NCI-H1092 treated with DMSO at 0.1 percent for 48 hours (cell line): Measurements from ENCODE around the gene IBA57.

Source experiments
- DNase-seq: peaks from one replicate; lab custom pipeline; 2025; lab: John Stamatoyannopoulos, UW

Gene IBA57

DNA sequence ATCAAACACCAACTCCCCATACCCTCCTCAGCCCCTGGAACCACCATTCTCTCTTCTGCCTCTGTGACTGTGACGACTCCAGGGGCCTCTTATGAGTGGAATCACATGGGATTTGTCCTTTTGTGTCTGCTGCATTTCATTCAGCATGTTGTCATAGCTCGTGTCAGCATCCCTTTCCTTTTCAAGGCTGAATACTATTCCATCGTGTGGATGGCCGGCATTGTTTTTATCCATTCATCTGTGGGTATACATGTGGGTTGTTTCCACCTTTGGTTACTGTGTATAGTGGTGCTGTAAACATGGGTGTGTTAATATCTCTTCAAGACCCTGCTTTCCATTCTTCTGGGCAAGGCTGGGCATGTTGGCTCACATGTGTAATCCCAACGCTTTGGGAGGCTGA, 25.2 kb downstream of the IBA57 start:
- no peak for DNase-seq

DNA sequence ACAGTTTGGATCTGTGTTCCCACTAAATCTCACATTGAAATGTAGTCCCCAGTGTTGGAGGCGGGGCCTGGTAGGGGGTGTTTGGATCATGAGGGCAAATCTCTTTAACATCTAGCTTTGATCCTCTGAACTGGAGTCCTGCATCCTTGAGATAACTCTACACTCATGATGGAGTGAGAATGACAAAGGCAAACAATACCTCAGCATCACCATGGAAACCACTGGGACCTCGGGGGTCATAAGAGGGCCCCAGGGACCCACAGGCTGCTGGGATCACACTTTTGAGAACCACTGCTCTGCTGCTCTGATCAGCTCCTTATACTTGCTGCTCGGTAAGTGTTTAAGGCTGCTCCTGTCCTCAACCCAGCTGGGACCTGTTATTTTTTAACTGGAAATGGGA, 28.8 kb downstream of the IBA57 start:
- DNase-seq: no peak

DNA sequence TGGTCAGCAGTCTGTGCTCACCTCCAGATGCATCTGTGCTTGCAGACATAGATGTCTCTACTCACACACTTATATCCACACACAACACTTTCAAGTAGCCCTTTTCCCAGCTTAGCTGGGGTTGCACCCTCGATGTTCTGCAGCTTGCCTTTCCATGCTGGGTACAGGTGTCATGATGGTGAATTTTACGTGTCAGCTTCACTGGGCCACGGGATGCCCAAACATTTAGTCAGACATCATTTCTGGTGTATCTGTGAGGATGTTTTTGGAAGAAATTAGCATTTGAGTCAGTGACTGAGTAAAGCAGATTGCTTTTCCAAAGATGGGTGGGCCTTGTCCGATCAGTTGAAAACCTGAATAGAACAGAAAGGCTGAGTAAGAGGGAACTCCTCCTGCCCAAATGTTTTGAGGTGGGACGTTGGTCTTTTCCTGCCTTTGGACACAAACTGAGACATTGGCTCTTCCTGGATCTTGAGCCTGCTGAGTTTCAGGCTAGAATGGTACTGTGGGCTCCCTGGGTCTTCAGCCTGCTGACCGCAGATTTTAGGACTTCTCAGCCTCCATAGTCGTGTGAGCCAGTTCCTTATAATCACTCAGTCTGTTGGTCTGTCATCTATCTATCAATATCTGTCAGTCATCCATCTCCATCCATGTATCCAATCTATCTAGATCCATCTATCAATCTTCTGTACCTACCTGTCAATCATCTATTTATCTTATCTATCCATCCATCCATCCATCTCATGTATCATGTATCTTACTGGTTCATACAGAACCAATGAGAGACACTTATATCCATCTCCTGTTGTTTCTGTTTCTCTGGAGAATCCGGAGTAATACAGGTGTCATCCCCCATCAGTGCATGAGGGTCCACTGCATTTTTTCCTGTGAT, 29.6 kb downstream of the IBA57 start:
- DNase-seq: no peak

DNA sequence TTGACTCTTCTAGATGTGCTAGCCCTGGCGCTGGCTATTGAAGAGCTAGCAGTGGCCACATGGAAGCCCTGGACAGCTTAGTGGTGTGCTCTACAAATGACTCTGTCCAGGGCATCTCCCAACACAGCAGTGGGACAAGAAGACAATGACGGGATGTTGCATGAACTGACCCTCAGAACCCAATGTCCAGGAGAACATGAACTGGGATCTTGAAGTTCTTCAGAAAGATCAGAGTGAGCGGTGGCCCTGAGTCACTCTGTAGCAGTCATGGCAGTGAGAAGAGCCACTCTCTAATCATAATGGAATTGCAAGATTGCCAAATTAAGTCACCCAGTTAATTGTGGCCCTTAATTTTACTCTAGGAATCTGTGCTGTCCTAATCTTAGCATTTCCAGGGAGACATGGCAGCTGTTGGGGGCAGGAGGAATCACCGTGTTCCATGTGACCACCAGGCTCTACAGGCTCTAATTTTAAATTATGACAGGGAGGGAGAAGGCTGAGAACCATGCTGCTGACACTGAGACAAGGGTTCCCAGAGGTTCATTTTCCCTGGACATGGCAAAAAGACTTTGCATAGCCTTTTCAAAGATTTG, 32.0 kb downstream of the IBA57 start:
- no peak for DNase-seq

DNA sequence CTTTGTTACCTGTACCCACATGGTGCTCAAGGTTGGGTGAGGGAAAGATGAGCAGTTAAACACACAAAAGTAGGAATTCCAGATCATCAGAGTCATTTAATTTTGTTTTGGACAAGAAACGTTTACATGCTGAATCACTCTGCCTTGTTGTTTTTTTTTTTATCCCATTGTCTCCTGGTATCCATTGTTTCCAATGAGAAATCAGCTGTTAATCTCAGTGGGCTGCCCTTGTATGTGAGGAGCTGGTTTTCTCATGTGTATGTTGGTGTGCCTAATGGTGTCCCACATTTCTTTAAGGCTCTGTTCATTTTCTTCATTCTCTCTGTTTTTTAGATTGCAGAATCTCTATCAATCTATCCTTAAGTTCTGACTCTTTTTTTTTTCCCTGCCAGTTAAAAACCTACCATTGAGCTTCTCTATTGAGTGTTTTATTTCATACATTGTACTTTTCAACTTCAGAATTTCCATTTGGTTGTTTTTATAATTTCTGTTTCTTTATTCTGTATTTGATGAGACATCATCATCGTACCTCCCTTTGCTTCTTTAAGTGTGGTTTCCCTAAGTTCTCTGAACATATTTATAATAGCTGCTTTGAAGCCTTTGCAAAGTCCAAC, 33.5 kb downstream of the IBA57 start:
- no peak for DNase-seq

DNA sequence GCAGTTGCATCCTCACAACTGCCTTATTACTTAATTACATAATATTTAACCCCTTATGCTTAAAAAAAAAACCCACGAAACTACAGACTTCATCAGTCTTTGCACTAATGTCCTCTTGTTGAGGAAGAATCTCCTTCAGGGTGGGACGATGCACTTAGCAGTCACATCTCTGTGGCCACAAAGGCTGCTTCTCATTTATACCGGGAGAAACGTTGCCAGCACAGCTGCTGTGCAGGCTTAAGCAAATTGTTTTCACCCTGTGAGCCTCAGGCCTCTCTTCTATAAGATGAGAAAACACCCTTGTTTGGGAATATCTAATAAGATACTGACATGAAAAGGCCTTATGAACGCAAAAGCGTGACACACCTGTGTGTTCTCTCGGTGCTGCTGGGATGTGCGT, 39.4 kb downstream of the IBA57 start:
- peak; percentile 59 for DNase-seq

DNA sequence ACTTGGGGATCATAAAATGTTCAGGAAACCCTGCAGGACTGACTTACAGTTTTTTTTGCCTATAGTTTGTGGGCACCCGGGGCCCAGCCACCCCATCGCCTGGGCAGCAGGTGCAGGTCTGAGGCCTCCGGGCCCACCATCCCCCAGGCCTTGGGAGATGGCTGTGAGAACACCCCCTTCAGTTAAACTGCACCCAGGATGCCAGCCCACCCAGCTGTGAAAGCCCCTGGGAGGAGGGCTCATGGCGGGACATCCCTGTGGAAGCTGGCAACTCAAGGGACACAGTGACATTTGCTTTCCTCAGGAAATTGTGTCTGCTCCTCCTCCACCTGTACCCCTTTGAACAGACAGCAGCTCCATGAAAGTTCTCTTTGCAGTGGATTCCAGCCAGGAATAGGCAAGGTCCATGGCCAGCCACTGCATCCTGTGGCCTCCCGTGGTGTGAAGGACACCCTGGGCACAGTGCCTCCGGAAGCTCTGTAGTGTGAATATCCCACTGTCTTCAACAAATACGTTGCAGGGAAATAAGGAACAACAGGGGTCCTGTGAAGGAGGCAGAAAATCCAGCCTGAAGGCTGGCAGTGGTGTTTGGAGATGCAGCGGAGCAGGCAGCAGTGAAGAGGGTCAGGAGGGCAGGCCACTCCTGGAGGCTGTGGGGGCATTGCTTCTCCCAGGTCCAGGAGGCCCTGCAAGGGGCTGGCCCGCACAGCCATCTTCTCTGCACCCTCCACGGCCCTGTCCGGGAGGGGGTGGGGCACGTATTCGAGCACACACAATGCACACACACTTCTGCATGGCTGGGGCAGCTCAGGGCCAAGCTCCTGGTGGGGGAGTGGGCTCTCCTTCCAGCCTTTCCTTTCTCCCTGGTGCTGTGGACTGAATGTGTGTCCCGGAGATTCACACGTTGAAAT, 40.2 kb downstream of the IBA57 start:
- peak; percentile 69 for DNase-seq

DNA sequence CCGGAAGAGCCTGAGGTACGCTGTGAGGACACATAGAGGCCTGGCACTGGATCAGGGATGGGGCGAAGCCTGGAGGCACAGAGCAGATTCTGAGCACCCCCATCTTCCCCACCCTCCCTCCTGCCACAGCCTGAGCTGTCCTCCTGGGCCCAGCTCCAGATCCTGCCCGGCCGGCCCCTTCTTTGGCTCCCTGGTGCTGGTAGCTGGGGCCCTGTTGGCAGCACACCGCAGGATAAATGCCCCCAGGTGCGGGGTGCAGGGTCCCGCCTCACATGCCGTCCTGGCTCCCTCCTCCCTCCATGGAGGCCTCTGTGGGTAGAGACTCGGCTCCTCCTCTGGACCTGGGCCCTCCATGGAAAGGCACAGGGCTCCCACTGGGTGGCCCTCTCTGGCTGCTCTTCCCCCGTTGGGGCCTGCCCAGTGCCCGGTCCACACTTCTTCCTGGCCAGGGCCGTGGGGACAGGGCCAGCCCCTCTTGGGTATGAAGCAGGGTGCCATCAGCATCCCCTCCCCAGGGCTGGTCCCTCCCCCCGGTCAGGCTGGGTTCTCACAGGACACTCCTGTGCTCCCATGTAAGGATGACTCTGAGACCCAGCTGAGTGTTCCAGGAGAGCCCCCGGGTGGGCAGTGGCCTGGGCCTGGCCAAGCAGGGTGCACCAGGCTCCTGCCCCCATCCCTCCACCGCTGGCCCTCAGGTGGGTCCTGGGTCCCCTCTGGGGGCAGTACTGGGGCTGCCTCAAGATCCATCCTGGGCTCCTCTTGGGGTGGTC, 41.2 kb downstream of the IBA57 start:
- DNase-seq: no peak

DNA sequence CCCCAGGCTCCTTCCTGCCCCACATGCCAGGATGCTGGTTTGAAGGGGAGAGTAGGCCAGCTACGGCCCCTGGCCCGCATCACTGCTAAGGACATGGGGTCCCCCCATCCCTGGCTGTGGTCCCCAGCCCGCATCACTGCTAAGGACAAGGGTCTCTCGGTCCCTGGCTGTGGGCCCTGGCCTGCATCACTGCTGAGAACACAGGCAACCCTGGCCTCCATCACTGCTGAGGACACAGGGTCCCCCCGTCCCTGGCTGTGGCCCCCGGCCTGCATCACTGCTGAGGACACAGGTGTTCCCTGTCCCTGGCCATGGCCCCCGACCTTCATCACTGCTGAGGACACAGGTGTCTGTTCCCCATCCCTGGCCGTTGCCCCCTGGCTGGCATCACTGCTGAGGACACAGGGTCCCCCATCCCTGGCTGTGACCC, 41.8 kb downstream of the IBA57 start:
- DNase-seq: no peak

DNA sequence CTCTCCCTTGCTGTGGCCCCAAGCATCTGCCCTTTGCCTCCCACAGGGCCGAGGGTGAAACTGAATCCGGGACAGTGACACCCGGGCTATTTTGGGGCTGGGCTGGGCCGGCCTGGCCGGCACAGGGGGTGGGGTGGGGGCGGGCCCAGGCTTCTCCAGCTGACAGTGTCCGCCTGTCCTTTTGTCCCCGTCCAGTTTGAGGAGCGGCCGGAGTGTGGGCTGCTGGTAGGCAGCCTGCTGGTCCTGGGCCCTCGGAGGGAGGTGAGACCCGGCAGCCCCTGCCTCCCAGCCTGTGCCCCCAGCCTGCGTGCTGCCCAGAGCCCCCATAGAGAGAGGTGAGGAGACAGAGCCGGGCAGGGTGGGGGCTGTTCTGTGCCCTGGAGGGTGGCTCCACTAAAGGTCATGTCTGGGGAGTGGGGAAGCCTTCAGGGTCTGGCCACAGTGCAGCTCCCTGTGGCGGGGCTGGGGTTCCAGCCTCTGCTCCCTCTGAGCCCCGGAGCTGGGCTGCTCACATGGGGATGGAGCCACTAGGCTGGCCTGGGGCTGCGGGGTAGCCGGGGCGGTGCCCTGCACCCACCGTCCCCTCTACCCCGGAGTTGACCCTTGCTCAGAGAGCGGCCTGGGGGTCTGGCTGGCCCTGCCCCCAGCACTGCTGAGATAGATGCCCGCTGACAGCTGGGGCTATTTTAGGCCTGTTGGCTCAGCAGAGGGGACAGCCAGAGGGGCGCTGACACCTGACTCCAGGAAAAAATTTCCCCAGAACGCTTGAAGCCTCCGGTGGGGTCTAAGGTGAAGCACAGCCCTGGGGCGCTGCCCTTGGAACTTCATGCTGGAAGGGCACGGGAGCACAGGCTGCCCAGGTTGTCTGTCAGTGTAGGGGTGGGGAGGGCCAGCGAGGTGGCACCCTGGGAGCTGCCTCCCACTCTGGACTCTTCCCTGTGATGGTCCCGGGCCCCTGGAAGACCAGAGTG, 42.5 kb downstream of the IBA57 start, which contains the start of gene OBSCN:
Gene OBSCN, plus strand, starts transcription at position 194 of the 971 bp plus-strand sequence. CDS start 3,740 bp downstream, outside the sequence.
- DNase-seq: no peak

DNA sequence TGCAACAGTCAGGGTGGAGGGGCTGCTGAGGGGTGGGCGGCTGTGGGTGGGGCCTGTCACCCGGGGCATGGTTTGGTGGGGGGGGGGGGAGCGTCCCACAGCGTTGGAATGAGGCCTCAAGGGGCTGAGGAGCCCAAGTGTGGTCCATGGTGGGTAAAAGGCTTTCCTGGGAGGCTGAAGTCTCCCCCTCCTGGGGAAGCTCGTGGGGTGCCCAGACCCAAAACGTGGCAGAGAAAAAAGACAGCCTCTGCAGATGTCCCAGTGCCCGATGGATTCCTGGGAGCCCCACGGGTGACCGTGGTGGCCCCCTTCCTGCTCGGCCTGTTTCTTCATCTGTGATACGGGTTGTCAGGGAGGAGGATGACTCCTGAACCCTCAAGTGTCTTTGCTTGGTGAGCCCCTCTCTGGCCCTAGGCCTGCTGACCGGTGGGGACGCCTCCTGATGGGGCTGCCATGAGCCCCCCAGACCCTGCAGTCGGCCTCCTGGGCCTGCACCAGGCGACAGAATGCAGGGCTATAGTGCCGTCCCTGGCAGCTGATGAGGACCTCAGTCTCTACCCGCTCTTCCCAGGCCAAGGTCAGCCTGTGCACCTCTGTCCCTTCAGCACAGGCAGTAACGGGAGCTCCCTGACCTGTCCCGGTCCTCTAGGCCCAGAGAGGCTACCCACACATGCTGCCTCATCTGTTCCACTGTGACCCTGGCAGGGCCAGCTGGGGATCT, 43.4 kb downstream of the IBA57 start:
- no peak for DNase-seq

DNA sequence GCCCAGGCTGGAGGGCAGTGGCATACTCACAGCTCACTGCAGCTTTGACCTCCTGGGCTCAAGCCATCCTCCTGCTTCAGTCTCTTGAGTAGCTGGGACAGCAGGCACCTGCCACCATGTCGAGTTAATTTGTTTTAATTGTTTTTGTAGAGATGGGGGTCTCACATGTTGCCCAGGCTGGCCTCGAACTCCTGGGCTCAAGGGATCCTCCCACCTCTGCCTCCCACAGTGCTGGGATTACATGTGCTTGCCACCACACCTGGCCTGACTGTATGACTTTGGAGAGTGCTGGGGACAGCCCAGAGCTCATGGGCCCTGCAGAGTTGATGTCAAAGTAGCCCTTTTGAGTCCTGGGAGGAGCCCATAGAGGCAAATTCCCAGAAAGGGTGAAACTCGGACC, 44.1 kb downstream of the IBA57 start:
- no peak for DNase-seq

DNA sequence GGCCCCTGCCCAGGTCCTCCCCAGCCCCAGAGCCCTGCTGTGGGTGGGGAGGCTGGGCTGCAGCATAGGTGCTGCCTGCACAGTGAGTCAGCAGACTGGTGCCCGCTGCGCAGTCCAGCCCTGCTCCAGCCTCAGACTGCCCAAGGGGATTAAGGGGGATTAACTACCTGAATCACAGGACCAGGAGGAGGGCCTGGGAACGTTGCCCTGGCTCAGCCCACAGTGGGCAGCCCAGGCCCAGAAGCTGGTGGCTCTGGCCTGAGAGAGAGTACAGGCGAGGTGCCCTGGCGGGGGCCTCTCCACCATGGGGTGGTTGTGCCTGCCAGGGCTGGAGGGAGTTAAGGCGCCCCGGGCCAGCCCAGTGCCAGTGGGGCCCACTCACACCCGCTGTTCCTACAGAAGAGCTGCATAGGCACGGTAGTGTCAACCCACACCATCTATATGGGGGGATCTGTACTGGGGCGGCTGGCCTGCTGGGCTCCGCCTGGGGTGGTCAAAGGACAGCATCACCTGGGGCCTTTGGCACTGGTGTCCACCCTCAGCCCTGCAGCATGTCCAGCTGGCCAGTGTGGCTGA, 44.6 kb downstream of the IBA57 start:
- DNase-seq: no peak

DNA sequence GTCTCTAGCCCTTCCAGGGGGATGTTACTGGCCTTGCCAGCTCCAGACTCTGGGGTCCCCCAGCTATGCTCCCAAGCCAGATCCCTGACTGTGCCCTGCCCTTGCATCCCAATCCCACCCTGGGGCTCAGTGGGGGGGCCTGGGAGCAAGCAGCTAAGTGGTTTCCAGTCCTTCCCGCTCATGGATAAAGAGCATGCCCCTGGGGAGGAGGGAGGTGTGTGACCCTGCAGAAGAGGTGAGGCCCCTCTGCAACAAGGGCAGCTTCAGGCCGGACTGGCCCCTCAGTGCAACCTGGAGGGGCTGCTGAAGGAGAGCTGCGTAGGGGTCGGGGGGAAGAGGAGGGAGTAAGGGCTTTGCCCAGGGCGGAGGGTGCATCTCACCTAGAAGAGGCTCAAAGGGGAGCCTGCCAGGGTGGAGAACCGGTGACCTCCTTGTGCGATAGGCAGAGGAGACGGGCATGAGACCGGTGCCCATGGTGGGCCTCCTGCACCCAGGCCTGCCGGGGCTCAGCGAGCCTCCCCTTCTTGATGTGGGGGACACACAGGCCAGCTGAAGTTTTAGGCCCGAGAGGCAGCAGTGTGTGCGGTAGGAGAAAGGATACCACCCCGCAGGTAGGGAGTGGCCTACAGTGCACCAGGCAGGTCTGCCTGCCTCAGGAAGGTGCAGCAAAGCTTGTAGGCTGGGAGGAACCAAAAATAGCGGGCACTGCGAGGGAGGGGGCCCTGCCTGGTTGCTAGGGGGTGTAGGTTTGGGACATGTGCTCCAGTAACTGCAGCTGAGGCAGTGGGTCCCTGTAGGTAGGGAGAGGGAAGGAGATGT, 45.3 kb downstream of the IBA57 start:
- DNase-seq: no peak

DNA sequence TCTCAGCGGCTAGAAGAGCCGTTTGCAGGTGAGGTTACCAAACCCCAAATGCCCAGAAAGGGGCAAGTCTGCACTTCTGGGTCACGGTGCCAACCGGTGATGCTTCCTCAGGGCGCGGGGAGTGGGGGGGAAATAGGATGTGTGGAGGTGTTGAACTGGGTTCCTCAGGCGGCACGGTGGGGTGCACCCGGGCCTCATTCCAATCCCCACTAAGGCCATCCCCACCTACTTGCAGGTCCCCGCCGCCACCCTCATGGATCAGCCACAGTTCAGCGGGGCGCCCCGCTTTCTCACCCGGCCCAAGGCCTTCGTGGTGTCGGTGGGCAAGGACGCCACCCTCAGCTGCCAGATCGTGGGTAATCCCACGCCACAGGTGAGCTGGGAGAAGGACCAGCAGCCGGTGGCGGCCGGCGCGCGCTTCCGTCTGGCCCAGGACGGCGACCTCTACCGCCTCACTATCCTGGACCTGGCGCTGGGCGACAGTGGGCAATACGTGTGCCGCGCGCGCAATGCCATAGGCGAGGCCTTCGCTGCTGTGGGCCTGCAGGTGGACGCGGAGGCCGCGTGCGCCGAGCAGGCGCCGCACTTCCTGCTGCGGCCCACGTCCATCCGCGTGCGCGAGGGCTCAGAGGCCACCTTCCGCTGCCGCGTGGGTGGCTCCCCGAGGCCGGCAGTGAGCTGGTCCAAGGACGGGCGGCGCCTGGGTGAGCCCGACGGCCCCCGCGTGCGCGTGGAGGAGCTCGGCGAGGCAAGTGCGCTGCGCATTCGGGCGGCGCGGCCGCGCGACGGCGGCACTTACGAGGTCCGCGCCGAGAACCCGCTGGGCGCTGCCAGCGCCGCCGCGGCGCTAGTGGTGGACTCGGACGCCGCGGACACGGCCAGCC, 46.2 kb downstream of the IBA57 start:
- DNase-seq: no peak

DNA sequence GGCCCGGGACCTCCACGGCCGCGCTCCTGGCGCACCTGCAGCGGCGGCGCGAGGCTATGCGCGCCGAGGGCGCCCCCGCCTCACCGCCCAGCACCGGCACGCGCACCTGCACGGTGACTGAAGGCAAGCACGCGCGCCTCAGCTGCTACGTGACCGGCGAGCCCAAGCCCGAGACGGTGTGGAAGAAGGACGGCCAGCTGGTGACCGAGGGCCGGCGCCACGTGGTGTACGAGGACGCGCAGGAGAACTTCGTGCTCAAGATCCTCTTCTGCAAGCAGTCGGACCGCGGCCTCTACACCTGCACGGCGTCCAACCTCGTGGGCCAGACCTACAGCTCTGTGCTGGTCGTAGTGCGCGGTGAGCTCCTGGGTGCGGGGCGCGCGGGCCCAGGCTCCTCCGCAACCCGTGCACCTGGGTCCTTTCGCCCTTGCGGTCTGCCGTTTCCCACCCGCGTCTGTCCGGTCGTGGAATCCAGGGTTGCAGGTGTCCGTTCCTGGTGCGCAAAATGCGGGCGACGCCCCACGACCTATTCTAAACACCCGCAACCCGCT, 46.9 kb downstream of the IBA57 start:
- DNase-seq: no peak
